KOPT-K1 (cell line): ENCODE data around the gene BBIP1.

ENCODE experiments used
- H3K27ac ChIP-seq: fragments of 200-600 bp; sonication (generic); 2 replicates; pipeline ENCODE4 v1.5.1; 2016; ENCODE audit warnings: antibody characterized with exemption, mild to moderate bottlenecking, low read depth, low read length; ENCODE audit not compliant: poor library complexity, severe bottlenecking
- H3K36me3 ChIP-seq: fragments of 200-600 bp; sonication (generic); 2 replicates; pipeline ENCODE4 v1.5.1; 2017; ENCODE audit warnings: antibody characterized with exemption, mild to moderate bottlenecking, low read length, moderate library complexity; ENCODE audit not compliant: insufficient read depth
- H3K9me3 ChIP-seq: fragments of 200-600 bp; sonication (generic); 2 replicates; pipeline ENCODE4 v1.5.1; 2017; ENCODE audit warnings: antibody characterized with exemption, low read length, mild to moderate bottlenecking; ENCODE audit not compliant: insufficient read depth, poor library complexity, severe bottlenecking

Gene BBIP1

DNA sequence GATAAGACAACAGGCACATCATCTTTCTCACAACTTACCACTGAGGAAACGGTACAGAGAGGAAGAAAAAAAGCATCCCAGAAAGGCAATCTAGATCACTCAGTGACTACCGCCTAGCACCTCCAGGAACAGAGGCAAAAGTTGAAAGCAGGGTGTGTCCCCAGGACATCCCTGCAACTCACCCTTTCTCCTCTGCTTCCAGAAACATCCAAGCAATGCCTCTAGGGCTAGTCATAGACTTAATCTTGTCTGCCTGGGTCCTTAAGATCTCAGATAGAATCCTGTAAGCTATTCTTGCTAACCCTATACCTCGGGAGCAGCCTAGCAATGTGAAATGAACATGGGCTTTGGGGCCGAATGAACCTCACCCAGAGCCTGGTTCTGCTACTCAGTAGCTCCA, 66.0 kb downstream of the BBIP1 start:
- Histone ChIP-seq H3K9me3 (peaks cover 4% of the 10 kb centered on the region), H3K36me3 (no peaks in the 10 kb centered on the region), H3K27ac (no peak overlapping the region)

DNA sequence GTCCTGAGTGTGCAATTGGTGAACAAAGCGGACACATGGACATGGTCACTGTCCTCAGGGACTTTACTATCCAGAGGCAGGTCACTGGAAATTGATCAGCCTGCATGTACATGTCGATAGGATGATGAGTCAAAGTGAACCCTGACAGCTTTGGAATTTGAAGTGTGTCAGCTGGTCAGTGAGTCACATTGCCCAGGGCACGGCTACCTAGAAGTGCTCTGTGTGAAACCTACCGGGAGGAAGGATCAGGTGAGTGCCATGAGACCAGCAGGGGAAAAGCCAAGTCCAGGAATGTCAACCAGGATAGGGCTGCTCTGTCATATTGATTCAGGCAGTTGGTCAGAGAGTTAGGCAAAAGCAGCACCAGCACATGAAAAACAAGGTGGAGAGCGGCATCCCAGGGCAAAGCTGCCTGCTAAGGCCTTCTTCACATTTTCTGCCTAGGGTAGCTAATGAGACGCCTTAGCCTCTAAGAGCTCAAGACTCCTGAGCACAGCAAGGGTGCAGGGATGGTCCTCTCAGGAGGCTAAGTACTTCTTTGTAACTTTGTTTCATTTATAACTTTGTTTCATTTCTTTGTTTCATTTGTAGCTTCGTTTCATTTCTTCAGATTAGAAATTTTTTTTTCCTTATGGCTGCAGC, 66.6 kb downstream of the BBIP1 start:
- H3K36me3 ChIP-seq, result no peaks in the 10 kb centered on the region
- H3K9me3 ChIP-seq, result peaks cover 4% of the 10 kb centered on the region

GRCh38 chr10:110851020-110851612, 67.9 kb downstream of the BBIP1 start:
- Histone ChIP-seq H3K9me3 (peaks cover 4% of the 10 kb centered on the region), H3K36me3 (no peaks in the 10 kb centered on the region), H3K27ac (no peak overlapping the region)

More for the DNA sequence above, 66.6 kb downstream of the BBIP1 start:
- H3K27ac ChIP-seq, result no peak overlapping the region

GRCh38 chr10:110850099-110850498, 68.9 kb downstream of the BBIP1 start:
- H3K27ac ChIP-seq, result no peak overlapping the region
- no peaks in the 10 kb centered on the region for H3K36me3 ChIP-seq
- H3K9me3 ChIP-seq, result no peaks in the 10 kb centered on the region
